Activated effector memory CD4-positive, alpha-beta T cell treated with anti-CD3 and anti-CD28 coated beads, Interleukin-2, amount 50 U/mL, for 16 hours (primary cell): ENCODE data around the gene DOC2B.
"Not testable (repeated sequence)": the region's sequence is repeated elsewhere in the genome, so short reads cannot be mapped to it uniquely, and the experiment has no call there.

Source experiments
- DNase-seq: peaks from one replicate; pipeline ENCODE4 v3.0.0-alpha.2; 2020

Gene DOC2B

DNA sequence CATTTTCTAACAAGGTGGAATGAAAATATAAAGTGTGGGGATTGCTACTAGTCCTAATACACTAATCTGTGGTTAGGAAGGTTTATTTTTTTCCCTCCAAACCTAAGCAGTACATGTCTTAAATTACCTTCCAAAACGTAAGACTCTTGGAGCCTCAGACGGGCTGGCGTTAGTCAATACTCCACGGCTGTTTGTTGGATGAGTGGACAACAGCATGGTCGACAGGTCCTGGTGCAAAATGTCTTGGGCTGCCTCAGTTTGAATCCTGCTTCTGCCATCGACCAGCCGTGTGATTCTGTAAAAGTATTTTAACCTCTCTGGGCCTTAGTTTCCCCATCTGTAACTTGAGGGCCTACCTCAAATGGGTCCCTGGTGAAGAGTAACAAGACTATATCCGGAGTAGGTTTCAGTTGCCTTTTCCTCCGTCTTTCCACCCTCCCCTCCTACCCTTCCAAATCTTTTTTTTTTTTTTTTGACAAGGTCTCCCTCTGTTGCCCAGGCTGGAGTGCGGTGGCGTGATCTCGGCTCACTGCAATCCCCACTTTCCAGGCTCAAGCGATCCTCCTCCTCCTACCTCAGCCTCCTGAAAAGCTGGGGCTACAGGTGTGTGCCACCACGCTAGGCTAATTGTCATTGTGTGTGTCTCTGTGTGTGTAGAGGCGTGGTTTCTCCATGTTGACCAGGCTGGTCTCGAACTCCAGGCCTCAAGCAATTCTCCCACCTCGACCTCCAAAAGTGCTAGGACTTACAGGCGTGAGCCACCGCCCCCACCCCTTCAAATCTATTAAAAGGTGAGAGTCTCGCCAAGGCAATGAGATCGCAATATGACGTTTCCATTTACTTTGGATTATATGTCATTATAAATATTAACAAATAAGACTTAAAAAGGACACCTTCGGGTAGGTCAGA lies 38.3 kb downstream of the DOC2B start:
- DNase-seq: peak; percentile 48

GRCh38 chr17:142102-142661 lies 39.3 kb downstream of the DOC2B start:
- peak; percentile 62 for DNase-seq

DNA sequence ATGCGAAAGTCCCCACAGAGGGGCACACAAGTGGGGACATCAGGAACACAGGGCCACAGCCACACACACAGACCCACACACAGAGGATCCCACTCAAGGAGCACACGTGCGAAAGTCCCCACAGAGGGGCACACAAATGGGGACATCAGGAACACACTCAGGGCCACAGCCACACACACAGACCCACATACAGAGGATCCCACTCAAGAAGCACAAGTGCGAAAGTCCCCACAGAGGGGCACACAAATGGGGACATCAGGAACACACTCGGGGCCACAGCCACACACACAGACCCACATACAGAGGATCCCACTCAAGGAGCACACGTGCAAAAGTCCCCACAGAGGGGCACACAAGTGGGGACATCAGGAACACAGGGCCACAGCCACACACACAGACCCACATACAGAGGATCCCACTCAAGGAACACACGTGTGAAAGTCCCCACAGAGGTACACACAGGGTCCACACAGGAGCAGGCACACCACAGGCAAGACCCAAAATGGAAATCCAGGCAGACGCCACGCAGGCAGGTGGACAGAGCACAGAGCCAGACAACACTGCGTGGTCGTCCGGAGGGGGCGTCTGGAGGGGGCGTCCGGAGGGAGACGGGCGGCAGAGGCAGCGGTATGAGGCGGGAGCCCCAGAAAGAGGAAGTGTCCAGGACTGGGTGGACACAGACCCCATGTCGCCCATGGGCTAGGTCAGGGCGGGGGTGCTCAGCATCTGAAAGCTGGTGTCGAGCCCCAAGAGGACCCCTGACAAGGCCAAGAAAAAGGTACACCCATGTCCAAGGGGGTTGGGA lies 41.8 kb downstream of the DOC2B start:
- DNase-seq: peak; percentile 51

DNA sequence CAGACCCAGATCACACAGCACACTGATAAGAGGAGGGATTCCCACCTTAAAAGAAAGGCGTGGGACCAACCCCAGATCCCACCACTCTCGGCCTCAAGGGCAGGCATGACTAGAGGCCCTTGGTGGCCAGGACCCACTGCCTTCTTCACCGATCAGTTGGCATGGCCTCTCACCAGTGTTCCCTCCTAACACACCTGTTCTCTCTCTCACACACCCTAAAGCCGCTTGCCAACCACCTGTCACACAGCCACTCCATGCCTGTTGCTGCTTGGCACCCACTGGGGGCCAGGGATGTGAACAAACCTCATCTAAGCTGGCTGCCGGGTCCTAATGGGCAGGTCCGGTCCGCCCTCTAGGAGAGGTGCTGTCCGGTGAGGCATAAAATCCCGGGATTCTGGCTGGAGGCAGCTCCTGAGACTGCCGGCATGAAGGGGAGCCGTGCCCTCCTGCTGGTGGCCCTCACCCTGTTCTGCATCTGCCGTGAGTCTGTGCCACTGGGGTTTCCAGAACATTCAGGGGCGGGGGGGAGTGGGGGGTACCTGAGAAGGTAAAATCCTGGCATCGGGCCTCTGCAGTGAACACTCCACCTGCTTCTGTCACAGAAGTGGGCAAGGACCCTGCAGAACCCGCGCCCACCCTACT lies 44.2 kb downstream of the DOC2B start, which contains the start of gene SCGB1C2:
Gene SCGB1C2 (plus strand): TSS at position 404 of the 642 bp plus-strand sequence. CDS start 22 bp downstream, at position 426.
- peak; percentile 43 for DNase-seq

DNA sequence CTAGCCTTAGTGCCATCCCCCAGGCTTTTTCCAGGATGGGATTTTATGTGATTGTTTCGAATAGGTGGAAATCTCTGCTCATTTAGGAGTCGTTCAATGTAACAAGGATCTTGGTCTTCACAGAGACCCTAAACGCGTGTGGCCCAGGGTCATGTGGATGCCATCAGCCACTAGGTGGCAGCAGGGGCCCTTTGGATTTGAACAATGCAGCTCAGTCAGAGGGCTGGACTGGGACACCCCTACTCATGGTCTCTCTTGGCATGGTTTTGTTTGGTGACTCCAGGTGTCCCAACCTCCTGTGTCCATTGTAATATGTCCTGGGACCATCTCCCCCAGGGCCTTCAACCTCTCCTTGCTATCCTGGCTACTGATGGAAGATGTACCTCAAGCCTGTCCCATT lies 44.9 kb downstream of the DOC2B start:
- peak; percentile 91 for DNase-seq

DNA sequence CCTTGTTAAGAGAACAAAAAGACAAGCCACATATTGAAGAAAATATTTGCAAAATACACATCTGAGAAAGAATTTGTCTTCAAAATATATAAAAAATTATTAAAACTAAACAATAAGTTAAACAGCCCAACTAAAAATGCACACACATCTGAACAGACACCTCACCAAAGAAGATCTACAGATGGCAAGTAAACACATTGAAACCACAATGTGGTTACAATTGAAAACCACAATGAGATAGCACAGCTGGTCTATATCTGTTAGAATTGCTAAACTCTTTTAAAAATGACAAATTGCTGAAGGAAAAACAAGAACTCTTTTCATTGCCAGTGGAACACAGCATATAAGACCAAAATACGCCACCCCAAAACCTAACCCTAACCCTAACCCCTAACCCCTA lies 45.6 kb downstream of the DOC2B start:
- DNase-seq: not testable (repeated sequence)

DNA sequence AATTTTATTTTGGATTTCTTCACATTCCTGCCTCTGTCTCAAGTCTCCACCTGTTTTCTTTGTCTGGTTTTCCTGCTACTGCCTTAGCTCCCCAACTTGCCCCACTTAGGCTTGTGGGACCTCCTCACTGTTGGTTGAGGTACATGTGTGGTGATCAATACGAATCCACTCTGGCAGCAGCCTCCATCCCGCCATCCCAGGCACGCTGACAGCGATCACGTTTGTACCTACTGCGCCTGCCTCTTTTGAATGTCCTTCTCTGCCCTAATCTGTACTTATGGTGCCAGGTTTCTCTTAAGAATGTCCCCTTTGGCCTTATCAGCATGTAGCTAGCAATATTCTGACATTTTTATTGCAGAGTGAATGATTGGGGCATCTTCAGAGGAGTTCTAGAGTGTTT lies 46.4 kb downstream of the DOC2B start:
- DNase-seq: not testable (repeated sequence)

GRCh38 chr17:134332-134785 lies 47.1 kb downstream of the DOC2B start:
- DNase-seq: peak; percentile 61

- not testable (repeated sequence) for DNase-seq
These were observed 47.5 kb downstream of the DOC2B start for GRCh38 chr17:133932-134331.

DNA sequence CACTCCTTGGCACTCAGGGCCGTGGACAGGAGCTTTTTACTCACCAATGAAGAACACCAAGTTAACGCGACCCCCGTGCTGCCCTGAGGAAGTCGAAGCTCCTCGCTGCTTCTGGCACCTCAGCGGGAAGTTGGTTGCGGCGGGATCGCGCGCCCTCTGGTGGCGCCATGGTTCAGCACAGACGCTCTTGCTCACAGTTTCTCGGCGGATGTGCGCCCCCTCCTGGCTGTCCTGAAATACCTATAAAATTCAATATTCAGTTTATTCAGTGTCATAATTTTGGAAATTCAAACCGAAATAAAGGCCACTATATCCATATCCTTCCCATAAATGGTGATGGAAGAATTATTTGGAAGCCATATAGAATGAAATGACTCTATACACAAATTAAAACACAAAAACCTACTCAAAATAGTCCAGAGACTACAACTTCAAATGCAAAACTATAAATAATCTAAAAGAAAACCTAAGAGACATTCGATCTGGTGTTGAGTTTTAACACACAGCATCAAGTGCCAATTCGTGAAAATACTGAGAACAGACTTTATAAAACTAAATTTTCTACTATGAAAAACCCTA lies 63.0 kb downstream of the DOC2B start:
- DNase-seq: not testable (repeated sequence)

DNA sequence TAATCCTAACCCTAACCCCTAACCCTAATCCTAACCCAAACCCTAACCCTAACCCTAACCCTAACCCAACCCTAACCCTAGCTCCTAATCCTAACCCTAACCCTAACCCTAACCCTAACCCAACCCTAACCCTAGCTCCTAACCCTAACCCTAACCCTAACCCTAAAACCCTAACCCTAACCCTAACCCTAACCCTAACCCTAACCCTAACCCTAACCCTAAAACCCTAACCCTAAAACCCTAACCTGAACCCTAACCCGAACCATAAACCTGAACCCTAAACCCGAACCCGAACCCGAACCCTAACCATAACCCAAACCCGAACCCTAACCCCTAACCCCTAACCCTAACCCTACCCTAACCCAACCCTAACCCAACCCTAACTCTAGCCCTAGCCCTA lies 68.3 kb downstream of the DOC2B start:
- not testable (repeated sequence) for DNase-seq
